GM21786 (cell line): ENCODE results near the gene TBCEL.
"Not testable (repeated sequence)": the region's sequence is repeated elsewhere in the genome, so short reads cannot be mapped to it uniquely, and the experiment has no call there.

Source experiments
- ATAC-seq: cut with Tn5 transposase; IDR thresholded peaks from one replicate; pipeline ENCODE4 v1.9.1; 2021; ENCODE audit not compliant: unreplicated experiment

TBCEL gene

DNA sequence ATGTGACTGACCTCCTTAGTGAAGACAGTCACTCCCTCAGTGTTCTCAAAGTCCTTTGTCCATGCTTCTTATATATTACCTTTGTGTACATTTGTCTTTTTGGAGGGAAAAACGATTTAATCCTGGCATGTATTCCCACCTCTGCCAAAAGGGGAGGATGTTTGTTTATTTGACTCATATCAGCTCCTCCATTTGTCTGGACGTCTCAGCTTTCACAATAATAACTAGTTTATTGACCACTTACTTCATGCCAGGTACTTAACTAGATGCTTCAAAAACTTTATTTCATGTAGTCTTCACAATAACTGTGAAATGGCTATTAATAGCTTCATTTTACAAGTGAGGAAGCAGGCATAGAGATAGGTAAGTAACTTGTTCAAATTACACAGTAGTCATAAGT is 5.3 kb downstream of the TBCEL start:
- ATAC-seq = no peak

DNA sequence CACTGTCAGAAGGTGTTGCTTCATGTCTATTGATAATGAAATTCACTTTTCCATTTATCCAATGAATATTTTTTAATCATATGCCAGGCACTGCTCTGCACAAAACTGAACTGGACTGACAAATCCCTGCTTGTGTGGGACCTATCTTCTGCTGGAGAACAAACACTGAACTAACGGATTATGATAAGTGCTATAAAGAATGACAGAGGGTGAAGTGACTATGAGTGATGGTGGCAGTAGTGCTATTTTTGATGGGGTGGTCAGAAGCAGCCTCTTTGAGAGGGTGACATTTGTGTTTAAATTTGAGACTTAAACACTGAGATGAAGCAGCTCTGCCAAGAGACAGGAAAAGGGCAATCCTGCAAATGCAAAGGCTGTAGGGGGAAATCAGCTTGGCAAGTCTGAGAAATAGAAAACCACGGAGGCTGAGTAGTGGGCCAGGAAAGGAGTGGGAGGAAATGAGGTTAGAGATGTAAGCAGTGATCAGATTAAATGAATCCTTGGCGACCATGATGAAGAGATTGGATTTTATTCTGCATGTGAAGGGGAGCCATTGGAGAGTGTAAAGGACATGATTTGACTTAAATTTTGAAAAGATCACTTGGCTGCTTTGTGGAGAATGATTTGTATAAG is 6.0 kb downstream of the TBCEL start:
- ATAC-seq = no peak

DNA sequence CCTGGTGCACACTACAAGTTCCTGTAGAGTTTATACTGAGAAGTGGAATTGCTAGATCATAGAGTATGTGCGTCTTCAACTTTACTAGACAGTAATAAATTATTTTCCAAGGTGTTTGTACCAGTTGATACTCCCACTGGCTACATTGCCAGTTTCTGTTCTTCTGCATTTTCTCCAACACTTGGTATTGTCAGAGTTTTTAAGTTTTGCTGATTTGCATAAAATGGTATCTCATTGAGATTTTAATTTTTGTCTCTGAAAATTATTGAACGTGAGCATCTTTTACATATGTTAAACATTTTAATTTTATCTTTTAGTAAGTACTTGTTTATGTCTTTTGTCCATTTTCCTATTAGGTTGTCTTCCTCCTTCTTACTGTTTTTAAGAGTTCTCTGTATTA is 7.3 kb downstream of the TBCEL start:
- no peak for ATAC-seq

DNA sequence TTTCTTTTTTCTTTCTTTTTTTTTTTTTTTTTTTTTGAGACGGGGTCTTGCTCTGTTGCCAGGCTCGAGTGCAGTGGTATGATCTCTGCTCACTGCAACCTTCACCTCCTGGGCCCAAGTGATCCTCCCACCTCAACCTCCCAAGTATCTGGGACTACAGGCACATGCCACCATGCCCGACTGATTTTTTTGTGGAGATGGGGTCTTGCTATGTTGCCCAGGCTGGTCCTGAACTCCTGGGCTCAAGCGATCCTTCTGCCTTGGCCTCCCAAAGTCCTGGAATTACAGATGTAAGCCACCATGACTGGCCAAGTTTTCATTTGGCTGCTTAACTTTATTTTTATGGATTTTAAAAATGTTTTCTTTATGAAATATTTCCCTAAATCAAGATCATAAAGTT is 7.7 kb downstream of the TBCEL start:
- not testable (repeated sequence) for ATAC-seq

DNA sequence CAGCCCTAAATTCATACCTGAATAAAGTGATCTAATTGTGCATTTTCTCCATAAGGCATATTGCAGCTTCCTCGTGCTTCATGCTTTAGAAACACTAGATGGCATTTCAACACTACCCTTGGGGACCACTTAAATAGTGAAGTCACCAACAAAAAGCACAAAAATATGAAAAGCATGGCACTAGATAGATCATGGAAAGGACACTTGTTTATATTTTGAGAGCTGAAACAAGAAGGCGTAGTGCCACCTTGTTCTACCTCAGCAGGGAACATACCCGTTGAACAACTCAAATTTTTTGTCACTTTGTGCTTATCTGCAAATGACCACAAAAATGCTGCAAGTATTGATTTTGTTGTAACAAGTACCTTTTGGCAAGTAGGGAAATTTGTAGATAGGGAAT is 8.6 kb downstream of the TBCEL start:
- ATAC-seq = no peak

DNA sequence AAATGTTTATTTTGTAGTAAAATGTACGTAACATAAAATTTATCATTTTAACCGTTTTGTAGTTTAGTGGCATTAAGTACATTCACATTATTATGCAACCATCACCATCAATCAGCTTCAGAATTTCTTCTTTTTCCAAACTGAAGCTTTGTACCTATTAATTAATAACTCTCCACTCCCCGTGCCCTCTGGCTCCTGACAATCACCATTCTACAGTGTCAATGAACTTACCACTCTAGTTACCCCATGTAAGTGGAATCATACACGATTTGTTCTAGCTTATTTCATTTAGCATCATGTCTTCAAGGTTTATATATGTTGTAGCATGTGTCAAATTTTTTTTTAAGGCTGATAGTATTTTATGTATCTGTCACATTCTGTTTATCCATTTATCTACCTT is 9.7 kb downstream of the TBCEL start:
- no peak for ATAC-seq

DNA sequence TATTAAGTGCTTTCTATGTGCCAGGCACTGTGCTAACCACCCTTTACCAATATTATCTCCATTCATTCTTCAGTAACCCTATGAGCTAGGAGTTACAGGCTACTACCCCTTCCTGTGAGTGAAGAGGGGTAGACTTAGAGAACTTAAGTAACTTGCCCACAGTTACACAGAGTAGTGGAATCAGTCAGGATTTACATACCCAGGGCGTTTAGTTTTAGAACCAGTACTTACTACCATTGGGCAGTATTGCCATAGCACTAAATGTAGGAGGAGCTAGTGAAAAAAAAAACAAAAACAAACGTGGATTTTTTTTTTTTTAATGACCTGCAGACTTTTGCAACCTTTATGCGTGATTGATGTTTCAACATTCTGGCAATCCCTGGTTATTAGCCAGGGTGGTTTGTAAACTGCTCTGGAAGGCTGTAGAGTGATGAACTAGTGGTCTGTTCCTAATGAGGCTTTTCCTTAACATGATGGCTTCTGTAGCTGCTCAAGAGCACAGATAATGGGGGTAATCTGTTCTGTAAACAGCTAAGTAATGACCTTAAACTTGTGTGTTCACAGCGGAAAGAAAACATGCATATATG is 11.4 kb downstream of the TBCEL start:
- no peak for ATAC-seq

DNA sequence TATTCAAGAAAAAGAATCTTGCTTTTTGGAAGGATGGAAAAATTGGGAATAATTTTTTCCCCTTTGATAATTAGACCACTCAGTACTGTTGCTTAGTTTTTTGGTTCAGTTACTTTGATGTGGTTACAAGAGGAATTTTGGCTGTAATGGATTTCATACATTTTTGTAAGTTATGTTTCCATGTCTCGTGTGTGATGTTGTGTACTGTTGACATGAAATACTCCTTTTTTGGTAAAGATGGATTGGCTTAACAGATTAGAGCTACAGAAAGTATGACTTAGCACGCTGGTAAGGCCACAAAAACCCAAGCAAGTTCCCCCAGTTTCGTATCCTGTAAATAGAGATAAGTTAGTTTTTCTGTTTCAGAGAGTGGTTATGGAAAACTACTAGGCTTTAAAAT is 11.9 kb downstream of the TBCEL start:
- ATAC-seq = no peak

DNA sequence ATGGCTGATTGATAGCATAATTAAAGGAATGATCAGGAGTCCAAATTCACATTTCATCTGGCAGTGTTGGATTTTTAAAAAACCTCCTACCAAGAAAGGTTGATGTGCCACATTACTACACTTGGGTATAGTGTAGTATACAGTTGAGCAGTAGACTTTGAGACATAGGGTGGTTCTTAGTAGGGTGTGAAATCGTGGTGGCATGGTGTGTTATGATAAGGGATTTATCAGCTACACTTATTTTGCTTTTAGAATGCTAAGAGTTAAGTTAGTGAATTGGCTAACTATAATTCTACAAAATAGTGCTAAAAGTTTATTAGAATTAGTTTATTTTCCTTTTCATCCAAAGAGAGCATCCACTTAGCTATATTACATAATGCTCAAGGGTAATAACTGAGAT is 13.1 kb downstream of the TBCEL start:
- ATAC-seq = no peak

DNA sequence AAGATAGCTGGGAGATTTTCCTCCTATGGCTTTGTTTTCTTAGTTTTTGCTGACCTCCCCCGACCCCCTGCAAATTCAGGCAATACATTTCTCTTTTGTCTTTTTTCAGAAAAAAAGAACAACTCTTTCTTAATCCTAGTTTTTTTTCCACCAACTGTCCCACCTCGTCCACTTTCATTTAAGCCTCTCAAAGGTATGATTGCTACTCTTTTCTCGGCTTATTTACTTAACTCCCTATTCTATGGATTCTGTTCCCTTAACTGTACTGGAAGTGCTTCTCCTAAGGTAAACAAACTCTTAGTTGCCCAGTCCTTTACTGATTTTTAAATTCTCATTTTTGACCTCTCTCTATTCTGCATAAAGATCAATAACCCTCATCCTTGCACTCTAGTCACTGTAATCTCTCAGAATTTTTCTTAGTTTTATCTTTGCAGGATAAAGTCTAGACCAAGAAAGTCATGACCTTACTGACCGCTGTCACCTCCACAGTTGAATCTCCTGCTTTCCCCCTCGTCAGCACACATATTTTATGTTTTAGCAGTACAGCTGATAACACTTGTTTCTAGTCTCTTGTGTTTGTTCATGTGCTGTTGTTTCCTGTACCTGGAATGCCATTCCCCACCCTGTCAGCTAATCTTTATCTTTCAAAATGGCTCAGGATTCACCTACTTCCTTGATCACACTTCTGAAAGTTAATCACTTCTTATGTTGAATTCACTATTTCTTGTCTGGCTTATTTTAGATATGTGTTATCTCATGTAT is 14.9 kb downstream of the TBCEL start:
- ATAC-seq = no peak

DNA sequence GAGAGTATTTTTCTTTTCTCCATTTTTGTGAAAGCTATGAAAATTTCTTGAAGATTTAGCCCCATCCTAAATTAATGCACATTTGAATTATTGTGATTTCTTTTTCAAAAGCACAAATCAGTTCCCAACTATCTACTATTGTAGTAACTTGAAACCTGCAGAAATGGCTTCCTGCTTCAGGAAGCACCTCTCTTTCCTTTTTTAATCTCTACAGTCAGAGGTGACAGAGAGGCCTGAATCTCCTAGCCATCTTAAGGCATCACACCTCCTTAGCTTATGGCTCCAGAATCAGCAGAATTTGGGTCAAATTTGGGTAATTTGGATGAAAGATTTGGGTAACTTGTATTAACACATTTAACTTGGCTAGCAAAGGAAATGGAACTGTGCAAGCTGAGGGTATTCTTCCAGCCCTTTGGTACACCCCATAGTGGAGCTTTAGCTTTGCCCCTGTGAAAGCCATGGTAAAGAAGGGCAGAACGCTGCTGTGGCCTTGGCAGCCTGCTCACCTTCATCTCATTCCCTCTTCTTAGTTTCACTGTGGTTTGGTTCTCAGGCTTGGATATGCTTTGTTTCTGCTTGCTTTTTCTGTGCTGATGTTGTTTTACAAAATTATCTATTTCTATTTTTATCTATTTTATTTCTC is 16.2 kb downstream of the TBCEL start:
- no peak for ATAC-seq

DNA sequence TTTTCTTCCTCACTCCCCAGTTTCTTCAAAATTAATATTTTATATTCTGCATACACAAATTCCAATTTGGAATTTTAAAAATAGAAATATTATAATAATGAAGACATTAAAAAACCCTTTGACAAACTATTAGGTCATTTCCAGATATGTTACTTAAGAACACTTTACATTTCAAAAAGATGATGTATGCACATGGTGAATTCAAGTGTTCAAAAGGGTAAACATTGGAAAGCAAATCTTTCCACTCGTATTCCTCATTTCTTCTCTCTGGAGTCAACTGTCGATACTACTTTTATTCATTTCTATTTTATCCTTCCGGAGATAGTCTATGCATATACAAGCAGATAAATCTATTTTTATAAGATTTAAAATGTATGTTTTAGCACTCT is 16.7 kb downstream of the TBCEL start:
- no peak for ATAC-seq

DNA sequence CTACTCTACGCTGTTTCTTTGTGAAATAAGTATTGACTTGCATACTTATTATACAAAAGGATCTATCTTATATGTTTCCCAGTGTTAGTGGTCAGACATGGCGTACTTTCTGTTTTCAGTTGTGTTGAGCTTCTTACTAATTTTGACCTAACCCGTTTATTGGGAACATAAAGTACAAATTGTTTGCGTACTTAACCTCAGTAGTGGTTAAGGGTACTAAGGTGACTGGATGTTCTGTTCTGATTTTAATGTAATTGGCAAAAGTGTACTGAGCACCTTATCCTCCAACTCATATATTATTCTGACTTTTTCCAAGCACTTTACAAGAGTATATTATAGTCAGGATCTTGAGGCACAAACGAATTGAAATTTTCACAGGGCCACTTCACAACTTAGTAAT is 17.2 kb downstream of the TBCEL start:
- no peak for ATAC-seq

DNA sequence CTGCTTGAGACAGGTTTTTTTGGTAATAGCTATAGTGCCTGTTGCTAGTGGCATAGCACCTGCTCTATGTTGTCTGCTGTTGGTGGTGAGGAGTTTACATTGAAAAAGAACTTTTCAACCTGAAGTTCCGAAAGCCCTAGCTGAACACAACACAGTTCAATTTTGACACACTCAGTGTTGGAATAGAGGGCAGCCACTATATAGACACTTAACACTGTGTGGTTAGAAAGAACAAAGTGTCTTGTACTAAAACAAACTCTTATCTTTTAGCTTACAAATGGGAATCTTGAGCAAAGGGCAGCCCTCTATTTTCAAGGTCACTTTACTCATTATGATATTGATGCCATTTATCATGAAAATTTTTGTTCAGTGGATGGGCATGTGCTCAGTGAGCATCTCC is 18.4 kb downstream of the TBCEL start:
- no peak for ATAC-seq

DNA sequence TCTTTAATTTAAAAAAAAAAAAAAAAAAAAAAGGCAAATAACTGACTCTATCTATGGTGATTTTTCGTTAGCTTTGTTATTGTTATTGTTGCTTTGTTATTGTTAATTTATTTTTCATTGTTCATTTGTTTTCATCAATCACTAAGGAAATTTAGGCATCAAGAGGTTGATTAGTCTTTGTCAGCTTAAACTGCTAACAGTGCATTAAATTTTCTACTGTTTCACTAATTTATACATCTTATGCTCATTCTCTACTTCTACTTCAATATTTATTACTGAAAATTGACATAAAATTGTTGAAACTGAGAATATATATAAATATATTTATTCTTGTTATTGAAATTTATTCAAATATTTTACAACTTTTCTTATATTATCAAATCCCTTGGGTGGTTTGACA is 24.0 kb downstream of the TBCEL start:
- ATAC-seq = no peak

DNA sequence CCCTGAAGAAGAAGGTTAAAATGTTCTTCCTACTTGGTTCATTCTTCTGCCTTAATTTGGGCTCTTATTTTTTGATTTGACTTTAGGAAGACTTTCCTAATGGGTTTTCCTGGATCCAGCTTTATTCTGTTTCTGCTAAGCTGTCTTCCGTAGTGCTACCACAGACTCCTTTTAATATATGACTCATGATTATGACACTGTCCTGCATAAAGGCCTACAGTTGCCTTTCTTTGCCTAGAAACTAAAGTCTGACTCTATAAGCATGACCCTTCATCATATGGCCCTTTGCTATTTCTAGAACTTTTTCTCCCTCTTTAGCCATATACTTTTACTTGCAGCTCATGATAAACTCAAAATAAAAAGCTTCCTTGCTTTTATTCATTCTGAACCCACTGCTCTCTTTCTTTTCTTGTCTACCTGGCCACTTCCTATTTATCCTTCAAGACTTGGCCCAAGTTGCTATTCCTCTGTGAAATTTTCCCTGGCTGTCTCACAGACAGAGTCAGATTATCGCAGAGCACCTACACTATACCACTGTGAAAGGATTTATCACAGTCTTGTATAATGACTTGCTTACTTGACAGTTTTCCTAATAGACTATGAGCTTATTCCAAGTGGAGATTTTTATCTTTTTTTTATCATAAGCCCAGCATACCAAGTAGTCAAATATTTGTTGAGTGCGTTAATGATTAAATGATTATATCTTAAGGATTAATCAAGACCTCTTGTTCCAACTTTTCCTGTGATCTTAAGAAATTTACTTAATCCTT is 24.7 kb downstream of the TBCEL start:
- no peak for ATAC-seq

DNA sequence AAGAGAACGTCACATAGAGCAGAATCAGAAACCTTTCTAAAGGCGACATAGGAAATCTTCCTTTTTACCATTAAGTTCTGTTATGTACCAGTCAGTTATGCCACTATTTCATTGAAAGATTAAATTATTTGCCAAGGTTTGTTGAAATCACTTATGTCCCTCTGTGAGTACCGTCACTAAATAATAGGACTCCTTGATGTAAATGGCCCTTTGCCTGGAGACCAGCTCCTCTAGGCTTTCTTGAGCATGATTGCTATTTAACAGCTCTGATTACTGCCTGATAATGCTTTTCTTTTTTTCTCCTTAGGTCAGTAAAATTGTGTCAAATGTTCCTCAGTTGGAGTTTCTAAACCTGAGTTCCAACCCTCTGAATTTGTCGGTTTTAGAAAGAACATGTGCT is 29.3 kb downstream of the TBCEL start:
- ATAC-seq = no peak

DNA sequence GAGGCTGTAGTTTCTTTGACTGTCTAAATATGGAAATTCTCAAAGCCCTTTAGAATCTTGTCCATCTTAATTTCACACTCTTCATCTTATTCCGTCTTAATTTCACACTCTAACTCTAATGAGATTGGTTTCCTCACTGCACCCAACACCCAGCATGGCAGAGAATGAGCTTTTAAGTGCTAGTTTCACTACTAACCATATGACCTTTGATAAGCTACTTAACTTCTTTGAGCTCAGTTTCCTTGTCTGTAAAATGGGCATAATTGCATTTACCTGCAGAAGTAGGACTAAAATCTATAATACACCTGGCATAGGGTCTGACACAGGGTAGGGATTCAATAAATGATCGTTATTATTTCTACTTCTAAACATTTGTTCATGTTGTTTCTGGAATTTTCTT is 30.4 kb downstream of the TBCEL start:
- no peak for ATAC-seq

DNA sequence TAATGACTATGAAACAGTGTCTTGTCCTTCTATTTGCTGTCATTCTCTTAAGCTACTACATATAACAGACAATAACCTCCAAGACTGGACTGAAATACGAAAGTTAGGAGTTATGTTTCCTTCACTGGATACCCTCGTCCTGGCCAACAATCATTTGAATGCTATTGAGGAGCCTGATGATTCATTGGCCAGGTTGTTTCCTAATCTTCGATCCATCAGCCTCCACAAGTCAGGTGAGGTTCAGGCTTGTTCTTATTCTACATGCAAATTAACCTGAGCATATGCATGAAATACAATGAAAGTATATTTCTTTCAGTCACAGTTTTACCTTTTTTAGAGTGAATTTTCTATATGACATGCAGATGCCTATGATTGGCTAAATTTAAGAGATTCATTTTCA is 31.2 kb downstream of the TBCEL start:
- no peak for ATAC-seq

DNA sequence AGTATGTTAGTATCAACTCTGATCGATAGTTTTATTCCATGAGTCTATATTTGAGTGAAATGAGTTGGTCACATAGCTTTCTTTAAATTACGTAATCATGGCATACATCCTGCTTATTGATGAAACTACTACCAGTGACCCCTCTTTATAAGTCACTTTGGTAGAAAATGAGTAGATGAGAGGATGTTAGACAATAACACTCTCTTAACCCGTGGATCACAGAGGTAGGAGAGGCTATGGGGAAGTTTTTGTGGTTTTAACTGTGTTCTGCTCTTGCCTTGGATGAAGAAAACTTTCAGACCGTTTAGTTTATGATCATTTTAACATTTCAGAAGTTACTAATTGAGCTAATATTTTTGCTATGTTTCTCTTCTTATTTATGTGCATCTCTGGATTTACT is 34.0 kb downstream of the TBCEL start:
- ATAC-seq = no peak

DNA sequence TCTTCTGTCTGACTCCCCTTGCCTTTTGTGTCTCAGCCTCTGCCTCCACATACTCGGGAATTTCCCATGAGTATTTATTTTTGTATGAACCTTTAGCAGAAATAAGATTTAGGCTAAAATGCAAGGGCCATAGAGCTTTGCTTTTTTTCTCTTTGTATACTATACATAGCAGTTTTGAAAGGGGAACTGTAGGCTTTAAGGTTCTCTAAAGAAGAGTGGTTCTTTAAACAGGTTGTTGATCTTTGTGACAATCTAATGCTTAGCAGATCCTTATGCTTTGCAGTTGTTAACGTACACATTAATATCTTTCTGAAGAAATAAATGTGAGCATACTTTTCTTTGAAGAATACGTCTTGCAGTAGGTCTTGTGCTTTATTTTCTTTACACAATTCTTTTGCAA is 35.0 kb downstream of the TBCEL start:
- no peak for ATAC-seq
